Panc1 (cell line): Measurements from ENCODE around the gene SPRED3. TPM values are rescaled to one million over a fixed set of nuclear protein-coding genes. Genes with fewer than 3 reads are reported as not detected.
A peak's percentile ranks its signal among the peaks of the same experiment; 100 is the strongest.
"Not testable (repeated sequence)": the region's sequence is repeated elsewhere in the genome, so short reads cannot be mapped to it uniquely, and the experiment has no call there.

ENCODE experiments used
- ATAC-seq: fragments of 200-7000 bp; cut with Tn5 transposase; 2 replicates; pipeline ENCODE4 v1.9.1; 2020; ENCODE audit warnings: mild to moderate bottlenecking, moderate library complexity
- Bru-seq: library from RNA; stranded (reverse); fragments of 400-500 nt; gene quantifications from one replicate; lab custom pipeline; 2021; lab: Mats Ljungman, UMichigan
- BruChase-seq, 2 experiments: library from RNA; stranded (reverse); fragments of 400-500 nt; gene quantifications; one replicate each; lab custom pipeline; 2021; lab: Mats Ljungman, UMichigan
- BruUV-seq: library from RNA; stranded (reverse); fragments of 400-500 nt; replicated peaks from 2 replicates; lab custom pipeline; 2021; lab: Mats Ljungman, UMichigan
- CTCF ChIA-PET: fragments of 300-600 bp; sonication (Branson Sonifier 250); formaldehyde crosslinking; loops from one replicate; lab custom pipeline; 2022; ENCODE audit warnings: antibody characterized with exemption; lab: Charles Lee
- POLR2A ChIA-PET: fragments of 300-600 bp; sonication (Branson Sonifier 250); formaldehyde crosslinking; loops from one replicate; lab custom pipeline; 2022; ENCODE audit warnings: antibody characterized with exemption; lab: Charles Lee
- DNase-seq: peaks from one replicate; pipeline ENCODE4 v3.0.0-alpha.2; 2010; ENCODE audit warnings: low read depth, low spot score
- H3K27ac ChIP-seq: 2 replicates; pipeline ENCODE4 v1.5.1; 2011; ENCODE audit warnings: mild to moderate bottlenecking, low read length, inconsistent platforms
- H3K27me3 ChIP-seq: fragments of 200-500 bp; sonication (Bioruptor generic); 2 replicates; pipeline ENCODE4 v1.6.0; 2014; ENCODE audit warnings: low read length, inconsistent platforms; ENCODE audit not compliant: control insufficient read depth, insufficient read depth
- H3K36me3 ChIP-seq: fragments of 200-500 bp; sonication (Bioruptor generic); 2 replicates; pipeline ENCODE4 v1.5.1; 2014; ENCODE audit warnings: inconsistent platforms, mild to moderate bottlenecking, low read length, moderate library complexity; ENCODE audit not compliant: control insufficient read depth, insufficient read depth
- H3K4me1 ChIP-seq: 2 replicates; pipeline ENCODE4 v1.5.1; 2011; ENCODE audit warnings: inconsistent platforms, mild to moderate bottlenecking, low read length, moderate library complexity; ENCODE audit not compliant: control insufficient read depth, insufficient read depth
- H3K4me3 ChIP-seq, 2 experiments: 2 replicates each; pipeline ENCODE4 v1.5.1; 2011 to 2012; ENCODE audit warnings: low read depth in 2 of 2, low read length in 2 of 2, mild to moderate bottlenecking in 2 of 2, inconsistent platforms in 1 of 2, moderate library complexity in 1 of 2
- H3K9me3 ChIP-seq: fragments of 200-500 bp; sonication (Bioruptor generic); 2 replicates; pipeline ENCODE4 v1.5.1; 2014; ENCODE audit warnings: low read depth, mild to moderate bottlenecking, inconsistent platforms, low read length, moderate library complexity; ENCODE audit not compliant: control insufficient read depth, insufficient read depth
- POLR2AphosphoS5 ChIP-seq: IDR thresholded peaks from 2 replicates; pipeline ENCODE4 v1.6.1; 2012; ENCODE audit warnings: mild to moderate bottlenecking, low read depth, low read length, moderate library complexity
- SIN3A ChIP-seq: IDR thresholded peaks from 2 replicates; pipeline ENCODE4 v1.6.1; 2012; ENCODE audit warnings: low read depth, mild to moderate bottlenecking, low read length, moderate library complexity, borderline replicate concordance; ENCODE audit not compliant: insufficient read depth
- TCF7L2 ChIP-seq: IDR thresholded peaks from 2 replicates; pipeline ENCODE4 v1.6.1; 2011; ENCODE audit warnings: mild to moderate bottlenecking, low read depth, low read length, inconsistent platforms
- in situ Hi-C: cut with HindIII; loops from 2 replicates; pipeline ENCODE4 v1.10.0; 2016; ENCODE audit warnings: low sequenced_read_pairs, low pct_unique_long_range_greater_than_20kb
- intact Hi-C: fragments of 100-400 bp; cut with micrococcal nuclease; formaldehyde crosslinking; loops from one replicate; pipeline ENCODE4 v1.10.0; 2022; ENCODE audit not compliant: unreplicated experiment
- long read RNA-seq: library from polyadenylated mRNA; unstranded; transcript quantifications from one replicate; pipeline ENCODE4 v2.0.0, GENCODE V29; 2021; ENCODE audit not compliant: unreplicated experiment
- polyA plus RNA-seq: library from polyadenylated mRNA; unstranded; fragments of >200 nt; gene quantifications from one replicate; pipeline ENCODE4 v1.2.1, GENCODE V29; 2012; ENCODE audit warnings: missing spikeins; ENCODE audit not compliant: insufficient read length
- total RNA-seq: library from RNA; stranded (reverse); gene quantifications from one replicate; pipeline ENCODE4 v1.2.1, GENCODE V29; 2021; ENCODE audit not compliant: unreplicated experiment
- TF ChIP-seq, protein P1 (sequence below), 2 experiments: IDR thresholded peaks; 2 replicates each; pipeline ENCODE4 v1.6.1; 2011 to 2012; ENCODE audit warnings: low read depth in 2 of 2, control low read depth in 1 of 2, low read length in 1 of 2, mild to moderate bottlenecking in 1 of 2, moderate library complexity in 1 of 2; ENCODE audit not compliant: insufficient read depth in 1 of 2

SPRED3 gene
- total RNA-seq, result 3.8 TPM
- polyA plus RNA-seq, result 3.0 TPM
- percentile 47 among the genes with signal in this experiment for Bru-seq, nascent RNA
- percentile 60 among the genes with signal in this experiment for BruChase-seq, experiment 1, labeled RNA remaining after a 2-hour chase
- BruChase-seq, experiment 2, labeled RNA remaining after a 6-hour chase, result percentile 57 among the genes with signal in this experiment
- long read RNA-seq, partial matches to known transcripts, result 0 of 1 reads
- long read RNA-seq, other reads (novel, unspliced or antisense), result 1 of 1 reads

- BruUV-seq, result no TSS peak
- ATAC-seq, result peak; percentile 17
- Histone ChIP-seq H3K4me3 (peak within 1 kb of the TSS; percentile 55 to 93), H3K36me3 (no peaks in the 10 kb centered on the region), H3K9me3 (no peaks in the 10 kb centered on the region), H3K4me1 (peaks cover 13% of the 10 kb centered on the region), H3K27ac (peak within 1 kb of the TSS; percentile 76), H3K27me3 (no peaks in the 10 kb centered on the region)
- TF ChIP-seq TCF7L2 (no peak), SIN3A (0 out of 2 replicates have a peak, but pooled peaks have one; percentile 24)
- TF ChIP-seq, protein P1, sequence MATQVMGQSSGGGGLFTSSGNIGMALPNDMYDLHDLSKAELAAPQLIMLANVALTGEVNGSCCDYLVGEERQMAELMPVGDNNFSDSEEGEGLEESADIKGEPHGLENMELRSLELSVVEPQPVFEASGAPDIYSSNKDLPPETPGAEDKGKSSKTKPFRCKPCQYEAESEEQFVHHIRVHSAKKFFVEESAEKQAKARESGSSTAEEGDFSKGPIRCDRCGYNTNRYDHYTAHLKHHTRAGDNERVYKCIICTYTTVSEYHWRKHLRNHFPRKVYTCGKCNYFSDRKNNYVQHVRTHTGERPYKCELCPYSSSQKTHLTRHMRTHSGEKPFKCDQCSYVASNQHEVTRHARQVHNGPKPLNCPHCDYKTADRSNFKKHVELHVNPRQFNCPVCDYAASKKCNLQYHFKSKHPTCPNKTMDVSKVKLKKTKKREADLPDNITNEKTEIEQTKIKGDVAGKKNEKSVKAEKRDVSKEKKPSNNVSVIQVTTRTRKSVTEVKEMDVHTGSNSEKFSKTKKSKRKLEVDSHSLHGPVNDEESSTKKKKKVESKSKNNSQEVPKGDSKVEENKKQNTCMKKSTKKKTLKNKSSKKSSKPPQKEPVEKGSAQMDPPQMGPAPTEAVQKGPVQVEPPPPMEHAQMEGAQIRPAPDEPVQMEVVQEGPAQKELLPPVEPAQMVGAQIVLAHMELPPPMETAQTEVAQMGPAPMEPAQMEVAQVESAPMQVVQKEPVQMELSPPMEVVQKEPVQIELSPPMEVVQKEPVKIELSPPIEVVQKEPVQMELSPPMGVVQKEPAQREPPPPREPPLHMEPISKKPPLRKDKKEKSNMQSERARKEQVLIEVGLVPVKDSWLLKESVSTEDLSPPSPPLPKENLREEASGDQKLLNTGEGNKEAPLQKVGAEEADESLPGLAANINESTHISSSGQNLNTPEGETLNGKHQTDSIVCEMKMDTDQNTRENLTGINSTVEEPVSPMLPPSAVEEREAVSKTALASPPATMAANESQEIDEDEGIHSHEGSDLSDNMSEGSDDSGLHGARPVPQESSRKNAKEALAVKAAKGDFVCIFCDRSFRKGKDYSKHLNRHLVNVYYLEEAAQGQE (IDR thresholded peaks at IDR 0.05; ENCODE audit: insufficient read depth in 1 of 2, low read depth in 2 of 2, low read length in 1 of 2), result 0 out of 4 replicates have a peak, but pooled peaks of 1 of the 2 experiments have one; percentile 33
- DNase-seq, result no peak
- POLR2A ChIA-PET, result interaction anchor here (0.5 to 1.2 kb wide), 5 partner anchors 12 to 1458 kb away, joined by 5 to 24 read pairs (median 6); partner anchors contain the start of gene FBL
- intact Hi-C loops, result no loop called here
- CTCF ChIA-PET, result interaction anchor here (0.7 to 1.5 kb wide), 5 partner anchors 13 to 27 kb away, joined by 3 to 20 read pairs (median 4); partner anchors contain the start of genes FAM98C and PSMD8
- in situ Hi-C loops, result no loop called here
These were observed at the start of gene SPRED3 for GRCh38 chr19:38388349-38389100. Gene SPRED3 (plus strand): TSS chr19:38388697. CDS start chr19:38390303, 1,606 bp downstream.

DNA sequence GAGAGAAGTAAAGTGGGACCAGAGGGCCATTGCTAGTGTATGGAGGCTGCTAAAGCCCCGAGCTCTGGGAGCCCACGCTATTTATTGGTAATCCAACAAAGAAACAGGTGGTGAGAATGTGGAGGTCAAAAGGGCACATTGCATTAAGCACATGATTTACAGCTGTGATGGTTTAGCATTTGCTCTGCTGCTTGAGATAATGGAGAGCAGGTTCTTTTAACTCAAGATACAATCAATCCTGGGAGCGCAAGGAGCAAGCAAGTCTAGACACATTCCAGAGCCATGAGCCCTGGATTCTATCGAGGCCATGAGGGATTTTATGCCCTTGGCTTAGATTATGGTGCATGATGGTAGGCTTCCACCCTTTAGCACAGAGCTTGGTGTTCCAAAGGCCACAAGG, 49.5 kb upstream of the SPRED3 start:
- H3K4me3 ChIP-seq, H3K36me3 ChIP-seq, H3K9me3 ChIP-seq, DNase-seq, H3K27ac ChIP-seq, intact Hi-C loops, H3K4me1 ChIP-seq, POLR2A ChIA-PET, H3K27me3 ChIP-seq, ATAC-seq, CTCF ChIA-PET, in situ Hi-C loops: not testable (repeated sequence)
- TSS peak; percentile 54 for BruUV-seq

DNA sequence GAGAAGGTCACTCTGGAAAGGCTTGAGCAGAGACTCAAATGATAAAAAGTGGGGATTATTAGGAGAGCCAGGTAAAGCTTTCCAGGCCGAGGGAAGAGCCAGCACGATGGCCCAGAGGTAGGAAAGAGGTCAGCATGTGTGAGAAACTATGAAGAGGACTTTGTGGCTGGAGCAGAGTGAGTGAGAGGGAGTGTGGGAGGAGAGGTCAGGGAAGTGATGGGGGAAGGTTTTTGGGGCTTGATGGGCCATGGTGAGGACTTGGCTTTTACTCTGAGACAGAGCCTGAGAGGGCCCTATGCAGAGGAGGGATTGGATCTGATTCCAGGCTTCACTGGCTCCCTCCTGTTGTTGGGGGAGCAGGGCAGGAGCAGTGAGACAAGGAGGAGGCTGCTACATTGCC, 47.6 kb upstream of the SPRED3 start:
- Histone ChIP-seq H3K4me3 (no peak overlapping the region), H3K4me1 (no peaks in the 10 kb centered on the region), H3K9me3 (no peaks in the 10 kb centered on the region), H3K27me3 (no peaks in the 10 kb centered on the region), H3K27ac (no peak overlapping the region), H3K36me3 (no peaks in the 10 kb centered on the region)
- ChIA-PET CTCF (interaction anchor here (0.7 kb wide), 1 partner anchor 23 kb away, joined by 4 read pairs; no protein-coding TSS in a partner anchor), POLR2A (no interaction called here)
- DNase-seq (no peak), ATAC-seq (no peak)
- no peak for TF ChIP-seq POLR2AphosphoS5
- TF ChIP-seq, protein P1 (IDR thresholded peaks at IDR 0.05; ENCODE audit: insufficient read depth in 1 of 2, low read depth in 2 of 2, low read length in 1 of 2), result no peak
- in situ Hi-C loops (no loop called here), intact Hi-C loops (no loop called here)
- no TSS peak for BruUV-seq
